RCC 7860 (cell line): Measurements from ENCODE around the gene KCTD3.

ENCODE experiments used
- DNase-seq: peaks from one replicate; pipeline ENCODE4 v3.0.0-alpha.2; 2015; ENCODE audit warnings: low spot score
- FAIRE-seq: peaks from 2 replicates; lab custom pipeline; 2012; peaks lifted over from hg19 to GRCh38; lab: Jason Lieb, UNC

The KCTD3 gene

GRCh38 chr1:215603319-215603718 lies 36.2 kb downstream of the KCTD3 start:
- FAIRE-seq = no peak

GRCh38 chr1:215605011-215605621 lies 38.0 kb downstream of the KCTD3 start:
- FAIRE-seq = no peak

More at GRCh38 chr1:215603319-215603718, 36.2 kb downstream of the KCTD3 start:
- DNase-seq = no peak

GRCh38 chr1:215606036-215606435 lies 38.9 kb downstream of the KCTD3 start:
- FAIRE-seq (no peak), DNase-seq (no peak)

More at GRCh38 chr1:215605011-215605621, 38.0 kb downstream of the KCTD3 start:
- DNase-seq = no peak

GRCh38 chr1:215606564-215607168 lies 39.6 kb downstream of the KCTD3 start:
- FAIRE-seq = peak; percentile 86
- no peak for DNase-seq

- no peak for DNase-seq
- no peak for FAIRE-seq
Observed at GRCh38 chr1:215607412-215607811, 40.3 kb downstream of the KCTD3 start.

GRCh38 chr1:215608646-215609045 lies 41.5 kb downstream of the KCTD3 start:
- FAIRE-seq (no peak), DNase-seq (no peak)

- FAIRE-seq = no peak
- no peak for DNase-seq
Observed at GRCh38 chr1:215612391-215612790, 45.3 kb downstream of the KCTD3 start.

GRCh38 chr1:215617979-215618378 lies 50.9 kb downstream of the KCTD3 start:
- DNase-seq (no peak), FAIRE-seq (no peak)

- FAIRE-seq = no peak
Observed at GRCh38 chr1:215623162-215623561, 56.1 kb downstream of the KCTD3 start.

GRCh38 chr1:215625949-215626348 lies 58.8 kb downstream of the KCTD3 start:
- no peak for DNase-seq
- FAIRE-seq = no peak

More at GRCh38 chr1:215623162-215623561, 56.1 kb downstream of the KCTD3 start:
- no peak for DNase-seq

GRCh38 chr1:215631040-215631439 lies 63.9 kb downstream of the KCTD3 start:
- DNase-seq (no peak), FAIRE-seq (no peak)

GRCh38 chr1:215631489-215631888 lies 64.4 kb downstream of the KCTD3 start:
- no peak for FAIRE-seq
- DNase-seq = peak; percentile 66

GRCh38 chr1:215635827-215636226 lies 68.7 kb downstream of the KCTD3 start:
- no peak for FAIRE-seq
- no peak for DNase-seq

- no peak for FAIRE-seq
- no peak for DNase-seq
Observed at GRCh38 chr1:215636258-215636965, 69.3 kb downstream of the KCTD3 start.

- FAIRE-seq (no peak), DNase-seq (no peak)
Observed at GRCh38 chr1:215637041-215637573, 70.0 kb downstream of the KCTD3 start.

- DNase-seq = no peak
- no peak for FAIRE-seq
Observed at GRCh38 chr1:215640429-215641148, 73.5 kb downstream of the KCTD3 start.

- no peak for DNase-seq
- FAIRE-seq = no peak
Observed at GRCh38 chr1:215643592-215644321, 76.7 kb downstream of the KCTD3 start.

- no peak for FAIRE-seq
Observed at GRCh38 chr1:215645182-215645581, 78.1 kb downstream of the KCTD3 start.

GRCh38 chr1:215645861-215646260 lies 78.8 kb downstream of the KCTD3 start:
- FAIRE-seq = no peak

More at GRCh38 chr1:215645182-215645581, 78.1 kb downstream of the KCTD3 start:
- no peak for DNase-seq

GRCh38 chr1:215647738-215648137 lies 80.6 kb downstream of the KCTD3 start:
- no peak for FAIRE-seq
- DNase-seq = no peak

More at GRCh38 chr1:215645861-215646260, 78.8 kb downstream of the KCTD3 start:
- no peak for DNase-seq
